CD4-positive, alpha-beta memory T cell (primary cell): Measurements from ENCODE around the gene FCN2. TPM values are rescaled to one million over a fixed set of nuclear protein-coding genes. Genes with fewer than 3 reads are reported as not detected.

ENCODE experiments used
- CTCF ChIA-PET: fragments of 350-600 bp; sonication (Branson Sonifier 250); formaldehyde crosslinking; loops from one replicate; lab custom pipeline; 2021; ENCODE audit warnings: inconsistent platforms; ENCODE audit not compliant: partially characterized antibody; lab: Charles Lee
- POLR2A ChIA-PET: fragments of 350-600 bp; sonication (Branson Sonifier 250); formaldehyde crosslinking; loops from one replicate; lab custom pipeline; 2021; ENCODE audit not compliant: partially characterized antibody; lab: Charles Lee
- DNase-seq, 5 donors: peaks; one replicate each; pipeline versions ENCODE4 v3.0.0 to v3.0.0-alpha.2; 2020 to 2022; ENCODE audit warnings: mixed read lengths in 1 of 5
- H3K27ac ChIP-seq: one replicate; pipeline ENCODE4 v1.7.0; 2013; ENCODE audit warnings: low read depth, low read length
- H3K27me3 ChIP-seq: 2 replicates; pipeline ENCODE4 v1.7.0; 2013; ENCODE audit warnings: mild to moderate bottlenecking, low read length, moderate library complexity; ENCODE audit not compliant: insufficient read depth
- H3K36me3 ChIP-seq: 2 replicates; pipeline ENCODE4 v1.7.0; 2013; ENCODE audit warnings: mild to moderate bottlenecking, low read length, moderate library complexity; ENCODE audit not compliant: insufficient read depth
- H3K4me1 ChIP-seq: 2 replicates; pipeline ENCODE4 v1.7.0; 2013; ENCODE audit warnings: mild to moderate bottlenecking, low read length, moderate library complexity; ENCODE audit not compliant: insufficient read depth
- H3K4me3 ChIP-seq, 2 donors: one replicate each; pipeline ENCODE4 v1.7.0; 2013; ENCODE audit warnings: low read length in 2 of 2, mild to moderate bottlenecking in 1 of 2
- H3K9me3 ChIP-seq, 2 donors: one replicate each; pipeline ENCODE4 v1.7.0; 2013; ENCODE audit warnings: low read length in 2 of 2, control low read depth in 1 of 2; ENCODE audit not compliant: control insufficient read depth in 1 of 2
- H3K27ac Mint-ChIP-seq, 7 donors: one replicate each; pipeline ENCODE4 v1.8.0; 2020 to 2021; ENCODE audit warnings: mixed read lengths in 7 of 7, mild to moderate bottlenecking in 6 of 7, inconsistent platforms in 3 of 7, moderate library complexity in 3 of 7
- H3K27me3 Mint-ChIP-seq, 2 donors: one replicate each; pipeline ENCODE4 v1.8.0; 2020 to 2021; ENCODE audit warnings: mixed read lengths in 2 of 2
- H3K36me3 Mint-ChIP-seq, 2 donors: one replicate each; pipeline ENCODE4 v1.8.0; 2020 to 2021; ENCODE audit warnings: mixed read lengths in 2 of 2, inconsistent platforms in 1 of 2, mild to moderate bottlenecking in 1 of 2
- H3K4me1 Mint-ChIP-seq, 4 donors: one replicate each; pipeline ENCODE4 v1.8.0; 2020 to 2021; ENCODE audit warnings: mixed read lengths in 4 of 4, mild to moderate bottlenecking in 1 of 4
- H3K4me3 Mint-ChIP-seq, 8 donors: one replicate each; pipeline ENCODE4 v1.8.0; 2020 to 2021; ENCODE audit warnings: mixed read lengths in 8 of 8, mild to moderate bottlenecking in 7 of 8, moderate library complexity in 6 of 8, inconsistent platforms in 3 of 8
- H3K9me3 Mint-ChIP-seq, 8 donors: one replicate each; pipeline ENCODE4 v1.8.0; 2020 to 2021; ENCODE audit warnings: mixed read lengths in 8 of 8, mild to moderate bottlenecking in 5 of 8, inconsistent platforms in 3 of 8, moderate library complexity in 1 of 8
- intact Hi-C: fragments of 100-400 bp; cut with micrococcal nuclease; formaldehyde crosslinking; loops from one replicate; pipeline ENCODE4 v1.15.1; 2023
- polyA plus RNA-seq, 2 donors: library from polyadenylated mRNA; unstranded; fragments of 300-500 nt; fragmentation: Illumina TruSeq; gene quantifications; one replicate each; pipeline ENCODE4 v1.2.3, GENCODE V29; 2021
- total RNA-seq, 2 experiments: library from RNA; stranded (reverse); gene quantifications; one replicate each; pipeline ENCODE4 v1.2.3, GENCODE V29; 2021

FCN2 gene
- total and polyA plus RNA-seq, 4 experiments from 2014 or later, result not detected

DNA sequence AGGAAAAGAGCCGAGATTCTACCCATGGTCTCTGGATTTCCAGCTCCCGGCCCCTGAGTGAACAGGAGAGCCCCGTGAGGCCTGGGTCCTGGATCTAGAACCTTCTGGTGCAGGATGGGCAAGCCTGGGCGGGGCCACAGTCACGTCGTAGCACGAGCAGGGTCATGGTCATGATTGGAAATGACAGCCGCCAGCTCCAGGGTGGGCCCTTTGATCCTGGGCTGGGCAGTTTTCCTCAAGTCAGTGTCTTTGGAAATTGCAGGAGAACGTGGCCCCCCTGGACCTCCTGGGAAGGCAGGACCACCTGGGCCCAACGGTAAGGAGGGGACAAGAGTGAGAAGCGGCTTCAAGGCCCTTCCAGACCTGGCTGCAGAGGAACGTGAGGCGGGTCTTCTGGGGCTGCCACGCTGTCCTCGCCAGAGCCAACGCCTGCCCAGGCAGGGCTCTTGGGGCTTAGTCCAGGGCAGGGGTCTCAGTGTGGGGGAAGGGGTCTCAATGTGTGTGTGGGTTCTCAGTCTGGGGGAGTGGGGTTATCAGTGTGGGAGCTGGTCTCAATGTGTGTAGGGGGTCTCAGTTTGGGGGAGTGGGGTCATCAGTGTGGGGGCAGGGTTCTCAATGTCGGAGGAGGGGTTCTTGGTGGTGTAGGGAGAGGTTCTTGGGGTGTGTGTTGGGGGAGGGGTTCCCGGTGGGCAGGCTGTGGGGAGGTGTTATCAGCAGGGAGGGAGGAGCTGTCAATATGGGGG is 2.6 kb downstream of the FCN2 start:
- H3K9me3 ChIP-seq, result no peaks in the 10 kb centered on the region
- Mint-ChIP-seq H3K36me3 (no peaks in the 10 kb centered on the region), H3K27ac (no peak overlapping the region), H3K4me3 (no peak overlapping the region), H3K27me3 (peaks cover 0 to 10% of the 10 kb centered on the region in 2 donors), H3K4me1 (no peaks in the 10 kb centered on the region), H3K9me3 (no peaks in the 10 kb centered on the region)
- no peak for DNase-seq
- H3K4me1 ChIP-seq, result no peaks in the 10 kb centered on the region
- CTCF ChIA-PET, result no interaction called here
- H3K36me3 ChIP-seq, result no peaks in the 10 kb centered on the region
- POLR2A ChIA-PET, result no interaction called here
- intact Hi-C loops, result no loop called here
- H3K4me3 ChIP-seq, result no peak overlapping the region
- H3K27ac ChIP-seq, result no peak overlapping the region
- H3K27me3 ChIP-seq, result no peaks in the 10 kb centered on the region

DNA sequence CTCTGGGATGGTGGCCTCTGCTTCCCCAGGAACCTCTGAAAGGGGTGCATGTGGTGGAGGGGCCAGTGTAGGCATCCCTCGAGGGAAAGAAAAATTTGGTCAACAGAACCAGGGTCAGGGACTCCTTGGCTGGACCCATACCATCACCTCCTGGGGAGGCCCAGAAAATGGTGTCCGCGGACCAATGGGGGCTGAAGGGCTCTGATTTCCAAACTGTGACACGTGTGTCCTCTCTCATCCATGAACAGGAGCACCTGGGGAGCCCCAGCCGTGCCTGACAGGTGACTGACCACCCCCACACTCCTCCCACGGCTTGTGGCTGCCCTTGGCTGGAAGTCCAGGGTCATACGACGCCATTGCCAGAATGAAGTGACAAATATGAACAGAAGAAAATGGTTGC is 3.9 kb downstream of the FCN2 start:
- Histone ChIP-seq H3K27ac (no peak overlapping the region), H3K27me3 (no peaks in the 10 kb centered on the region), H3K4me1 (no peaks in the 10 kb centered on the region), H3K9me3 (no peaks in the 10 kb centered on the region), H3K36me3 (no peaks in the 10 kb centered on the region), H3K4me3 (no peak overlapping the region)
- intact Hi-C loops, result no loop called here
- peaks cover 0 to 12% of the 10 kb centered on the region in 2 donors for H3K27me3 Mint-ChIP-seq
- no peak overlapping the region for H3K27ac Mint-ChIP-seq
- CTCF ChIA-PET, result no interaction called here
- H3K36me3 Mint-ChIP-seq, result no peaks in the 10 kb centered on the region
- POLR2A ChIA-PET, result no interaction called here
- no peaks in the 10 kb centered on the region for H3K4me1 Mint-ChIP-seq
- H3K4me3 Mint-ChIP-seq, result no peak overlapping the region
- H3K9me3 Mint-ChIP-seq, result no peaks in the 10 kb centered on the region
- no peak for DNase-seq

DNA sequence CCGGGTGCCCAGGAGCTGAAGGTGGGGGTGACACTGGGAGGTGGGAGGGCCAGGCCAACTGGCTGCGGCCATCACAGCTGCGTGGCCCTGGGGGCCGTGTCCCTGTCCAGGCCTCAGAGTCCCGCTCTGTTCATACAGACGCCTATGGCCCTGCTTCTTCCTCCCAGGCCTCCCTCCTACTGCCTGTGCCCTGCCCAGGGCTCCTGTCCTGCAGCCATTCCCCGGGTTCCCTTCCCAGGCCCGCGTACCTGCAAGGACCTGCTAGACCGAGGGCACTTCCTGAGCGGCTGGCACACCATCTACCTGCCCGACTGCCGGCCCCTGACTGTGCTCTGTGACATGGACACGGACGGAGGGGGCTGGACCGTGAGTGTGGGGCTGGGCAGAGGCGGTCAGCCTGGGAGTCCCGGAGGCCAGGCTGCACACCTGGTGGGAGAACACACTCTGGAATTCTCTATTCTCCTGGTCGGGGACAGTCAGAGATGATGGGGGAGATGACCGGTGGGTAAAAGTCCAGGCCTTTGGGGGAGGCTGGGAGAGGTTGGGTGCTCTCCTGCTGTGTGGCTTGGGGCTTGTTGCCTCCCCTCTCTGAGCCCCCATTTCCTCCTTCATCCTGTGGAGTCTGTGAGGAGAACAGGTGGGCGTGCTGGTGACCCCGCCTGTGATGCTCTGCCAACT is 4.5 kb downstream of the FCN2 start:
- POLR2A ChIA-PET, result no interaction called here
- DNase-seq, result no peak
- H3K27me3 ChIP-seq, result no peaks in the 10 kb centered on the region

DNA sequence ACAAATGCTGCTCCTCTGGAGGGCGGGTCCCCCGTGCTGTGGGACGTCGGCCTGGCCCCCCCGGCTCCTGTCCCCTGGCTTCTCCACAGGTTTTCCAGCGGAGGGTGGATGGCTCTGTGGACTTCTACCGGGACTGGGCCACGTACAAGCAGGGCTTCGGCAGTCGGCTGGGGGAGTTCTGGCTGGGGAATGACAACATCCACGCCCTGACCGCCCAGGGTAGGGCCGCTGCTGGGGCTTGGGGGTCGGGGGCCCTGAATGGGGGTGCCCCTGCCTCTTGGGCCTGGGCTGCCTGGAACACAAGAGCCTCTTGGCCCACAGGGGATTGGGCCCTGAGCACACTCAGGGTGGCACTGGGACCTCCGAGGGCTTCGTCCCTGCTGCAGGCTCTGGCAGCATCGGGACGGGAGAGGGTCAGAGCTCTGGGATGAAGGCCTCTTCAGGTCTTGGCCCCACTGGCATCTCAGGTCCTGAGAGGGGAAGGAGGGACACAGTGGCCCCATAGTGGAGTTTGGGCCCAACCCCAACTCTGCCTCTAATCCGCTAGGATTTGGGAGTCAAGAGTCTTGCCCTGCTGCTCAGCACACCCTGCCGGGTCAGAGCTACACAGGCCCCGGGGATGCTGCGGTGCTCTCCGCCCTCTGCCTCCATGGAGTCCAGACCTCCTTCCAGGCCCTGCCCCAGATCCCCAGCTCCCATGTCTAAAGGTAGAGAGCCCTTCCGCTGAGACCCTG is 5.2 kb downstream of the FCN2 start:
- Histone ChIP-seq H3K36me3 (no peaks in the 10 kb centered on the region), H3K9me3 (no peaks in the 10 kb centered on the region), H3K4me3 (no peak overlapping the region), H3K27ac (no peak overlapping the region), H3K27me3 (no peaks in the 10 kb centered on the region), H3K4me1 (no peaks in the 10 kb centered on the region)
- Mint-ChIP-seq H3K4me3 (no peak overlapping the region), H3K9me3 (no peaks in the 10 kb centered on the region), H3K36me3 (no peaks in the 10 kb centered on the region), H3K27ac (no peak overlapping the region), H3K27me3 (peaks cover 0 to 13% of the 10 kb centered on the region in 2 donors), H3K4me1 (no peaks in the 10 kb centered on the region)
- DNase-seq, result no peak
- ChIA-PET POLR2A (interaction anchor here (0.8 kb wide), 1 partner anchor 12 kb away, joined by 3 read pairs; no protein-coding TSS in a partner anchor), CTCF (no interaction called here)
- intact Hi-C loops, result no loop called here

More for the DNA sequence above, 4.5 kb downstream of the FCN2 start:
- Histone ChIP-seq H3K27ac (no peak overlapping the region), H3K9me3 (no peaks in the 10 kb centered on the region), H3K36me3 (no peaks in the 10 kb centered on the region), H3K4me1 (no peaks in the 10 kb centered on the region), H3K4me3 (no peak overlapping the region)
- Mint-ChIP-seq H3K27ac (no peak overlapping the region), H3K4me1 (no peaks in the 10 kb centered on the region), H3K9me3 (no peaks in the 10 kb centered on the region), H3K4me3 (no peak overlapping the region), H3K36me3 (no peaks in the 10 kb centered on the region), H3K27me3 (peaks cover 0 to 12% of the 10 kb centered on the region in 2 donors)
- CTCF ChIA-PET, result no interaction called here
- intact Hi-C loops, result no loop called here

DNA sequence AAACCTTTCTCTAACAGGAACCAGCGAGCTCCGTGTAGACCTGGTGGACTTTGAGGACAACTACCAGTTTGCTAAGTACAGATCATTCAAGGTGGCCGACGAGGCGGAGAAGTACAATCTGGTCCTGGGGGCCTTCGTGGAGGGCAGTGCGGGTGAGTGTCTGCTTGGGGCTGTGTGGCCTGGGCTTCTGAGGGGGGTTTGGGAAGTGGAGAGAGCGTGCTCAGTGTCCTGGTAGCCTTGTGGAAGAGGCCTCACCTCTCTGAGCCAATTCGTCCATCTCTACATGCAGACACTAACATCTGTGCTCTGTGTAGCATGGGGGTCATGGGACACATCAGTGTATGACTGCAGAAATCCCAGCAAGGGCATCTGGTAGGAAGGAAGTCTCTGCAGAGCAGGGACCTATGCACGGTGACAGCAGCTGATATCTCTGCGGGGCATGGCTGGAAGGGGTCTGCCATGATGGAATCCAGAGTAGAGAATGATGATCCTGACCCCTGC is 5.9 kb downstream of the FCN2 start:
- no peak overlapping the region for H3K27ac Mint-ChIP-seq

DNA sequence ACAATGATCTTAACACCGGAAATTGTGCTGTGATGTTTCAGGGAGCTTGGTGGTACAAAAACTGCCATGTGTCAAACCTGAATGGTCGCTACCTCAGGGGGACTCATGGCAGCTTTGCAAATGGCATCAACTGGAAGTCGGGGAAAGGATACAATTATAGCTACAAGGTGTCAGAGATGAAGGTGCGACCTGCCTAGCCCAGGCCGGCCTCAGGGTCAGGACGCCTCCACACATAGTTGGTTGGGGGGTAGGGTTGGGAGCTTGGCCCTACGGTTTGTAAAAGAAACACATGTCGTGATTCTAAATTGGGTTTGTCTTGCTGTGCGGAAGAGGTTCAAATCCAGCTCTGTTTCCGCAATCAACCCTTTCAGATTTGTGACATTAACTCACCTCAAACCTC is 6.6 kb downstream of the FCN2 start:
- Mint-ChIP-seq H3K4me1 (no peaks in the 10 kb centered on the region), H3K27ac (no peak overlapping the region), H3K36me3 (no peaks in the 10 kb centered on the region), H3K27me3 (peaks cover 1 to 18% of the 10 kb centered on the region in 2 donors), H3K9me3 (no peaks in the 10 kb centered on the region), H3K4me3 (no peak overlapping the region)
- Histone ChIP-seq H3K4me3 (no peak overlapping the region), H3K36me3 (no peaks in the 10 kb centered on the region), H3K27me3 (no peaks in the 10 kb centered on the region), H3K27ac (no peak overlapping the region), H3K4me1 (no peaks in the 10 kb centered on the region), H3K9me3 (no peaks in the 10 kb centered on the region)
- intact Hi-C loops, result no loop called here
- CTCF ChIA-PET, result no interaction called here
- DNase-seq, result no peak
- POLR2A ChIA-PET, result no interaction called here

More for the DNA sequence above, 5.9 kb downstream of the FCN2 start:
- ChIA-PET POLR2A (interaction anchor here (0.8 kb wide), 1 partner anchor 12 kb away, joined by 3 read pairs; no protein-coding TSS in a partner anchor), CTCF (no interaction called here)
- no peaks in the 10 kb centered on the region for H3K4me1 Mint-ChIP-seq
- no peaks in the 10 kb centered on the region for H3K36me3 ChIP-seq
- DNase-seq, result no peak
- H3K27me3 Mint-ChIP-seq, result peaks cover 0 to 17% of the 10 kb centered on the region in 2 donors
- H3K36me3 Mint-ChIP-seq, result no peaks in the 10 kb centered on the region
- H3K4me1 ChIP-seq, result no peaks in the 10 kb centered on the region
- no peak overlapping the region for H3K27ac ChIP-seq
- H3K4me3 Mint-ChIP-seq, result no peak overlapping the region
- intact Hi-C loops, result no loop called here
- H3K27me3 ChIP-seq, result no peaks in the 10 kb centered on the region
- no peaks in the 10 kb centered on the region for H3K9me3 Mint-ChIP-seq
- no peaks in the 10 kb centered on the region for H3K9me3 ChIP-seq
- no peak overlapping the region for H3K4me3 ChIP-seq
